GM12878 (cell line): ENCODE results near the gene PSPC1. TPM values are rescaled to one million over a fixed set of nuclear protein-coding genes. Genes with fewer than 3 reads are reported as not detected.
A peak's percentile ranks its signal among the peaks of the same experiment; 100 is the strongest.

Experiments used
- CBFB ChIP-seq: IDR thresholded peaks from 2 replicates; pipeline ENCODE4 v1.6.1; 2016; ENCODE audit warnings: antibody characterized with exemption, low read depth
- CREB1 ChIP-seq: IDR thresholded peaks from 2 replicates; pipeline ENCODE4 v1.6.1; 2012; ENCODE audit warnings: low read depth, mild to moderate bottlenecking, inconsistent platforms
- FOXM1 ChIP-seq: IDR thresholded peaks from 2 replicates; pipeline ENCODE4 v1.6.1; 2012; ENCODE audit warnings: low read depth, mild to moderate bottlenecking, inconsistent platforms, low read length, moderate library complexity
- GATAD2B ChIP-seq: fragments of 450-650 bp; conservative IDR thresholded peaks from 2 replicates; pipeline ENCODE4 v1.6.1; 2017; ENCODE audit warnings: low read depth, mild to moderate bottlenecking, moderate library complexity
- IKZF1 ChIP-seq: fragments of 450-650 bp; conservative IDR thresholded peaks from 2 replicates; pipeline ENCODE4 v1.6.1; 2017; ENCODE audit warnings: antibody characterized with exemption, mild to moderate bottlenecking
- LARP7 ChIP-seq: fragments of 450-650 bp; IDR thresholded peaks from 2 replicates; pipeline ENCODE4 v1.6.1; 2017; ENCODE audit warnings: mild to moderate bottlenecking
- NBN ChIP-seq: fragments of 450-650 bp; IDR thresholded peaks from 2 replicates; pipeline ENCODE4 v1.6.1; 2016
- PAX8 ChIP-seq: fragments of 450-650 bp; IDR thresholded peaks from 2 replicates; pipeline ENCODE4 v1.6.1; 2017; ENCODE audit warnings: mild to moderate bottlenecking, moderate library complexity
- PML ChIP-seq: IDR thresholded peaks from 2 replicates; pipeline ENCODE4 v1.6.1; 2012; ENCODE audit warnings: low read length, inconsistent platforms
- POLR2AphosphoS2 ChIP-seq: IDR thresholded peaks from 2 replicates; pipeline ENCODE4 v1.6.1; 2011; ENCODE audit warnings: low read depth, mild to moderate bottlenecking, low read length, improper control_type of control experiment, moderate library complexity
- SMAD5 ChIP-seq: IDR thresholded peaks from 2 replicates; pipeline ENCODE4 v1.6.1; 2016; ENCODE audit warnings: antibody characterized with exemption, low read depth
- SMARCA5 ChIP-seq: fragments of 450-650 bp; IDR thresholded peaks from 2 replicates; pipeline ENCODE4 v1.6.1; 2017; ENCODE audit warnings: mild to moderate bottlenecking
- STAT1 ChIP-seq: fragments of 450-650 bp; conservative IDR thresholded peaks from 2 replicates; pipeline ENCODE4 v1.6.1; 2014; ENCODE audit warnings: antibody characterized with exemption, mild to moderate bottlenecking
- TAF1 ChIP-seq: IDR thresholded peaks from 2 replicates; pipeline ENCODE4 v1.6.1; 2011; ENCODE audit warnings: mild to moderate bottlenecking, low read depth, low read length, borderline replicate concordance
- TCF12 ChIP-seq: IDR thresholded peaks from 2 replicates; pipeline ENCODE4 v1.6.1; 2011; ENCODE audit warnings: low read depth, mild to moderate bottlenecking, low read length
- YY1 ChIP-seq: IDR thresholded peaks from 2 replicates; pipeline ENCODE4 v1.6.1; 2011; ENCODE audit warnings: low read depth, mild to moderate bottlenecking, low read length
- polyA plus RNA-seq, 11 experiments: library from polyadenylated mRNA; depleted of rRNA in 4 of 11; unstranded in 6 of 11; stranded (reverse) in 5 of 11; fragments of >200 nt; fragmentation: Nextera tagmentation in 4 of 11; fragmentation: Illumina TruSeq in 1 of 11; extraction: Ambion mirVana in 4 of 11; extraction: Trizol in 1 of 11; gene quantifications; 1 replicate in 1 of 11; 2 replicates in 10 of 11; pipeline versions ENCODE4 v1.2.1 to v1.2.3, GENCODE V29; 2011 to 2016; ENCODE audit warnings: inconsistent platforms in 2 of 11, missing spikeins in 2 of 11, low read depth in 1 of 11
- total RNA-seq, 4 experiments: library from RNA; depleted of rRNA in 3 of 4; stranded (reverse); fragments of >200 nt in 3 of 4; fragmentation: Illumina TruSeq in 1 of 4; extraction: Trizol in 1 of 4; gene quantifications; 2 replicates each; pipeline versions ENCODE4 v1.2.1 to v1.2.3, GENCODE V29; 2013 to 2021
- TF ChIP-seq, protein P1 (sequence below): fragments of 450-650 bp; IDR thresholded peaks from 2 replicates; pipeline ENCODE4 v1.6.1; 2016; ENCODE audit warnings: mild to moderate bottlenecking
- TF ChIP-seq, protein P2 (sequence below): fragments of 450-650 bp; IDR thresholded peaks from 2 replicates; pipeline ENCODE4 v1.6.1; 2016; ENCODE audit warnings: mild to moderate bottlenecking
- TF ChIP-seq, protein P3 (sequence below): fragments of 450-650 bp; conservative IDR thresholded peaks from 2 replicates; pipeline ENCODE4 v1.6.1; 2017; ENCODE audit warnings: mild to moderate bottlenecking, moderate library complexity

PSPC1 gene
- total and polyA plus RNA-seq, 10 of the 15 experiments (the other 5 are each of a cell fraction or from before 2014, with no cell fraction given), result 17.7 to 76.3 (median 66.8) TPM

DNA sequence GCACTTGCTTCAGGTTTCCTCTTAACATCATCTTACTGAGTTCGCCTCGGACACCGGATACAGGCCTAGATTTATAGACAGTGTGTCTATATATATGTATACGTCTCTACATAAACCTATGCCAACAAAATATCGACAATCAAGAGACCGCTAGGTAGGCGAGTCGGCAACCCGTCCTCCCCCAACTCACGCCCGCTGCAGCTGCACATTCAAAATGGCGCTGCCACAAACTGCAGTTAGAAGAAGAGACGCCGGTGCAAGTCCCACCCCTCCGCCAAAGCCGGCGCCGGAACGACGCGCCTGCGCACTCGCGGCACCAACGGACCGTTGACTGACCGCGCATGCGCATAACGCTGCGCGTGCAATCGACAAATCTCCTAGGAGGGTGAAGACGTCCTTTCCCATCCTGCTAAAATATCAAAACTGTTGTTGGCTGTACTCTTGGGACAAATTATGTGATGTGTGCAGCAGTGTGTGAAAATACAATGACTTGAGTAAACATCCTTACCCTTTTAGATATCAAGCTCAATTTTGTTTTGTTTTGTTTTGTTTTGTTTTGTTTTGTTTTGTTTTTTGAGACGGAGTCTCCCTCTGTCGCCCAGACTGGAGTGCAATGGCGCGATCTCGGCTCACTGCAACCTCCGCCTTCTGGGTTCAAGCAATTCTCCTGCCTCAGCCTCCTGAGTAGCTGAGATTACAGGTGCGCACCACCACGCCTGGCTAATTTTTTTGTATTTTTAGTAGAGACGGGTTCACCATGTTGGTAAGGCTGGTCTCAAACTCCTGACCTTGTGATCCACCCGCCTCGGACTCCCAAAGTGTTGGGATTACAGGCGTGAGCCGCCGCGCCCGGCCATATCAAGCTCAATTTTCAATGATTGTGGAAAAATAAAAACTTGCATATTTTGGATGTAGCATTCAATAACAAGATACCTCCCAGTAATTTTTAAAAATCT, at the start of gene PSPC1 (continued):
- TF ChIP-seq, protein P1, sequence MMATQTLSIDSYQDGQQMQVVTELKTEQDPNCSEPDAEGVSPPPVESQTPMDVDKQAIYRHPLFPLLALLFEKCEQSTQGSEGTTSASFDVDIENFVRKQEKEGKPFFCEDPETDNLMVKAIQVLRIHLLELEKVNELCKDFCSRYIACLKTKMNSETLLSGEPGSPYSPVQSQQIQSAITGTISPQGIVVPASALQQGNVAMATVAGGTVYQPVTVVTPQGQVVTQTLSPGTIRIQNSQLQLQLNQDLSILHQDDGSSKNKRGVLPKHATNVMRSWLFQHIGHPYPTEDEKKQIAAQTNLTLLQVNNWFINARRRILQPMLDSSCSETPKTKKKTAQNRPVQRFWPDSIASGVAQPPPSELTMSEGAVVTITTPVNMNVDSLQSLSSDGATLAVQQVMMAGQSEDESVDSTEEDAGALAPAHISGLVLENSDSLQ, result peak; percentile 6; the same call in 1 of the 2 replicates
- TF ChIP-seq CREB1 (peak; percentile 52; the same call in 1 of the 2 replicates), GATAD2B (peak; percentile 35; the same call in 1 of the 2 replicates), SMAD5 (peak; percentile 82), PML (peak; percentile 95), FOXM1 (0 out of 2 replicates have a peak, but pooled peaks have one; percentile 18), STAT1 (0 out of 2 replicates have a peak, but pooled peaks have one; percentile 17), SMARCA5 (0 out of 2 replicates have a peak, but pooled peaks have one; percentile 19), LARP7 (0 out of 2 replicates have a peak, but pooled peaks have one; percentile 3), CBFB (peak; percentile 30; the same call in 1 of the 2 replicates), YY1 (peak; percentile 96), NBN (peak; percentile 76; the same call in 1 of the 2 replicates), IKZF1 (peak; percentile 88), TCF12 (peak; percentile 17; the same call in 1 of the 2 replicates), TAF1 (peak; percentile 94), POLR2AphosphoS2 (peak; percentile 75; the same call in 1 of the 2 replicates), PAX8 (peak; percentile 84; the same call in 1 of the 2 replicates)
- TF ChIP-seq, protein P2, sequence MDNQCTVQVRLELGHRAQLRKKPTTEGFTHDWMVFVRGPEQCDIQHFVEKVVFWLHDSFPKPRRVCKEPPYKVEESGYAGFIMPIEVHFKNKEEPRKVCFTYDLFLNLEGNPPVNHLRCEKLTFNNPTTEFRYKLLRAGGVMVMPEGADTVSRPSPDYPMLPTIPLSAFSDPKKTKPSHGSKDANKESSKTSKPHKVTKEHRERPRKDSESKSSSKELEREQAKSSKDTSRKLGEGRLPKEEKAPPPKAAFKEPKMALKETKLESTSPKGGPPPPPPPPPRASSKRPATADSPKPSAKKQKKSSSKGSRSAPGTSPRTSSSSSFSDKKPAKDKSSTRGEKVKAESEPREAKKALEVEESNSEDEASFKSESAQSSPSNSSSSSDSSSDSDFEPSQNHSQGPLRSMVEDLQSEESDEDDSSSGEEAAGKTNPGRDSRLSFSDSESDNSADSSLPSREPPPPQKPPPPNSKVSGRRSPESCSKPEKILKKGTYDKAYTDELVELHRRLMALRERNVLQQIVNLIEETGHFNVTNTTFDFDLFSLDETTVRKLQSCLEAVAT, result peak; percentile 92
- TF ChIP-seq, protein P3, sequence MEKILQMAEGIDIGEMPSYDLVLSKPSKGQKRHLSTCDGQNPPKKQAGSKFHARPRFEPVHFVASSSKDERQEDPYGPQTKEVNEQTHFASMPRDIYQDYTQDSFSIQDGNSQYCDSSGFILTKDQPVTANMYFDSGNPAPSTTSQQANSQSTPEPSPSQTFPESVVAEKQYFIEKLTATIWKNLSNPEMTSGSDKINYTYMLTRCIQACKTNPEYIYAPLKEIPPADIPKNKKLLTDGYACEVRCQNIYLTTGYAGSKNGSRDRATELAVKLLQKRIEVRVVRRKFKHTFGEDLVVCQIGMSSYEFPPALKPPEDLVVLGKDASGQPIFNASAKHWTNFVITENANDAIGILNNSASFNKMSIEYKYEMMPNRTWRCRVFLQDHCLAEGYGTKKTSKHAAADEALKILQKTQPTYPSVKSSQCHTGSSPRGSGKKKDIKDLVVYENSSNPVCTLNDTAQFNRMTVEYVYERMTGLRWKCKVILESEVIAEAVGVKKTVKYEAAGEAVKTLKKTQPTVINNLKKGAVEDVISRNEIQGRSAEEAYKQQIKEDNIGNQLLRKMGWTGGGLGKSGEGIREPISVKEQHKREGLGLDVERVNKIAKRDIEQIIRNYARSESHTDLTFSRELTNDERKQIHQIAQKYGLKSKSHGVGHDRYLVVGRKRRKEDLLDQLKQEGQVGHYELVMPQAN, result 0 out of 2 replicates have a peak, but pooled peaks have one; percentile 37
